ENCODE measurements around the gene XPNPEP1. TPM values are rescaled to one million over a fixed set of nuclear protein-coding genes. Genes with fewer than 3 reads are reported as not detected.

XPNPEP1 gene
- total RNA-seq, 1 experiment from 2014 or later: 71.3 TPM

- Histone ChIP-seq H3K14ac (ENCODE audit: insufficient read depth, low read length) (no peak overlapping the region), H3K23me2 (ENCODE audit: insufficient read length, low read depth, low read length, poor library complexity, severe bottlenecking) (no peaks in the 10 kb centered on the region), H3K27ac (ENCODE audit: insufficient read length, low read depth, low read length) (no peak overlapping the region), H3T11ph (ENCODE audit: low read length) (no peak overlapping the region), H4K91ac (ENCODE audit: insufficient read length, low read depth, low read length) (no peak overlapping the region), H4K8ac (replicated peaks; ENCODE audit: insufficient read length, low read depth, low read length) (no peak overlapping the region), H3K4me2 (ENCODE audit: insufficient read depth, insufficient read length, low read length) (no peak overlapping the region), H2AFZ (ENCODE audit: low read length) (no peak overlapping the region), H3K4ac (ENCODE audit: low read depth, low read length) (no peak overlapping the region), H3K79me1 (ENCODE audit: insufficient read depth, low read depth, low read length, poor library complexity, severe bottlenecking) (no peaks in the 10 kb centered on the region), H3K9ac (ENCODE audit: extremely low read depth, insufficient read length, low read length) (no peak overlapping the region), H3K23ac (ENCODE audit: insufficient read length, low read depth, low read length) (no peak overlapping the region), H4K20me1 (ENCODE audit: control insufficient read depth, insufficient read depth, insufficient read length) (no peaks in the 10 kb centered on the region), H3K56ac (ENCODE audit: insufficient read length, low read depth, low read length) (no peak overlapping the region), H3K18ac (ENCODE audit: insufficient read length, low read depth, low read length) (no peak overlapping the region), H2BK12ac (ENCODE audit: insufficient read length, low read depth, low read length) (no peak overlapping the region), H2AK5ac (ENCODE audit: insufficient read length, low read length) (no peak overlapping the region), H2BK120ac (ENCODE audit: low read depth, low read length, poor library complexity, severe bottlenecking) (no peak overlapping the region), H4K5ac (ENCODE audit: insufficient read length, low read depth, low read length) (no peak overlapping the region), H2BK15ac (ENCODE audit: low read depth, low read length) (no peak overlapping the region), H3K4me1 (ENCODE audit: insufficient read depth, low read length) (peaks cover 6% of the 10 kb centered on the region; the same call in 1 of the 2 replicates), H2BK5ac (ENCODE audit: insufficient read length, low read length) (no peak overlapping the region), H3K27me3 (ENCODE audit: insufficient read depth, low read length) (no peaks in the 10 kb centered on the region), H3K79me2 (ENCODE audit: insufficient read depth, low read length) (no peaks in the 10 kb centered on the region), H2BK20ac (ENCODE audit: low read depth, low read length, poor library complexity, severe bottlenecking) (no peak overlapping the region), H3K9me3 (ENCODE audit: control insufficient read depth, low read depth, low read length) (no peaks in the 10 kb centered on the region)
- Mint-ChIP-seq H3K36me3 (ENCODE audit: insufficient read depth in 1 of 3, low read depth in 3 of 3) (no peaks in the 10 kb centered on the region), H3K4me3 (no peak overlapping the region), H3K27me3 (ENCODE audit: low read depth) (no peaks in the 10 kb centered on the region), H3K9me3 (no peaks in the 10 kb centered on the region; a peak in 2 of 5 replicates), H3K27ac (no peak overlapping the region), H3K4me1 (peaks cover 33 to 41% of the 10 kb centered on the region in 2 experiments)
- WGBS (ENCODE audit: extremely low coverage, insufficient read length, low lambda C conversion rate): no CpG with 5 or more reads among the region's 3 CpGs
- DNase-seq: no peak
- no peak for TF ChIP-seq CTCF (conservative IDR thresholded peaks at IDR 0.05)
These were observed 16.1 kb upstream of the XPNPEP1 start for GRCh38 chr10:109939315-109939961.

Measured in H9 (cell line).